Gastrocnemius medialis (tissue), 4 donors: ENCODE data around the gene PXT1. TPM values are rescaled to one million over a fixed set of nuclear protein-coding genes. Genes with fewer than 3 reads are reported as not detected.

Experiments
- ATAC-seq, 2 donors: fragments of 150-250 bp; one replicate each; pipeline ENCODE4 v1.9.1; 2016
- DNase-seq, 2 donors: peaks; one replicate each; pipeline ENCODE4 v3.0.0-alpha.2; 2019
- H3K27ac ChIP-seq, 4 donors: fragments of 200-600 bp; sonication (generic); 1 replicate in 1 of 4; 2 replicates in 3 of 4; pipeline ENCODE4 v1.5.1; 2016 to 2018; ENCODE audit warnings: mild to moderate bottlenecking in 2 of 4, moderate library complexity in 1 of 4
- H3K27me3 ChIP-seq, 3 donors: fragments of 200-600 bp; sonication (generic) in 2 of 3; 1 replicate in 1 of 3; 2 replicates in 2 of 3; pipeline versions ENCODE4 v1.5.1 to v1.6.0; 2016 to 2019; ENCODE audit warnings: mild to moderate bottlenecking in 1 of 3, moderate library complexity in 1 of 3
- H3K36me3 ChIP-seq, 2 donors: fragments of 200-600 bp; sonication (generic) in 1 of 2; one replicate each; pipeline ENCODE4 v1.5.1; 2017 to 2018
- H3K4me1 ChIP-seq, 2 donors: fragments of 200-600 bp; sonication (generic) in 1 of 2; one replicate each; pipeline ENCODE4 v1.5.1; 2016 to 2017; ENCODE audit warnings: mild to moderate bottlenecking in 2 of 2
- H3K4me3 ChIP-seq, 4 donors: fragments of 200-600 bp; sonication (generic) in 3 of 4; 1 replicate in 1 of 4; 2 replicates in 3 of 4; pipeline ENCODE4 v1.5.1; 2016 to 2019; ENCODE audit warnings: mild to moderate bottlenecking in 2 of 4
- H3K9me3 ChIP-seq, 3 donors: fragments of 200-600 bp; sonication (generic) in 2 of 3; 1 replicate in 1 of 3; 2 replicates in 2 of 3; pipeline ENCODE4 v1.5.1; 2016 to 2019
- CTCF ChIP-seq, 5 experiments: fragments of 450-650 bp in 3 of 5; fragments of 200-600 bp in 2 of 5; sonication (generic) in 2 of 5; IDR thresholded peaks in 4 of 5; conservative IDR thresholded peaks in 1 of 5; 1 replicate in 4 of 5; 2 replicates in 1 of 5; pipeline ENCODE4 v1.5.1; 2016 to 2019; ENCODE audit warnings: antibody characterized with exemption in 5 of 5, mild to moderate bottlenecking in 3 of 5, moderate library complexity in 3 of 5
- POLR2A ChIP-seq, 2 donors: fragments of 450-650 bp; IDR thresholded peaks; one replicate each; pipeline ENCODE4 v1.6.1; 2017; ENCODE audit warnings: antibody characterized with exemption in 2 of 2, mild to moderate bottlenecking in 2 of 2, moderate library complexity in 2 of 2
- in situ Hi-C, 4 donors: fragments of 200-750 bp; cut with MboI; loops; one replicate each; pipeline versions ENCODE4 v1.15.0 to v1.8.0; 2017; ENCODE audit warnings: low sequenced_read_pairs in 4 of 4
- intact Hi-C: fragments of 100-400 bp; cut with DNase I; formaldehyde crosslinking; loops from one replicate; pipeline ENCODE4 v1.15.1; 2023; ENCODE audit warnings: low total_unique reads
- total RNA-seq, 4 donors: library from RNA; depleted of rRNA; stranded (reverse); fragments of >200 nt; gene quantifications; one replicate each; pipeline versions ENCODE4 v1.1.0 to v1.2.3, GENCODE V29; 2016

PXT1 gene
- total RNA-seq, 4 donors from 2014 or later: not detected

GRCh38 chr6:36478051-36478526, 35.4 kb upstream of the PXT1 start:
- peaks cover 0 to 47% of the 10 kb centered on the region in 2 donors for H3K36me3 ChIP-seq
- no peak for TF ChIP-seq CTCF (IDR thresholded peaks at IDR 0.05 in 4 of 5, conservative IDR thresholded peaks at IDR 0.05 in 1 of 5)
- no peak for TF ChIP-seq POLR2A (IDR thresholded peaks at IDR 0.05)
- in situ Hi-C loops: no loop called here

GRCh38 chr6:36469946-36470345, 27.3 kb upstream of the PXT1 start:
- DNase-seq: no peak
- Histone ChIP-seq H3K9me3 (no peaks in the 10 kb centered on the region), H3K36me3 (peaks cover 0 to 43% of the 10 kb centered on the region in 2 donors), H3K4me3 (no peak overlapping the region), H3K4me1 (no peaks in the 10 kb centered on the region), H3K27ac (no peak overlapping the region), H3K27me3 (no peaks in the 10 kb centered on the region)
- ATAC-seq: no peak
- in situ Hi-C loops (no loop called here), intact Hi-C loops (no loop called here)
- no peak for TF ChIP-seq POLR2A (IDR thresholded peaks at IDR 0.05)
- TF ChIP-seq CTCF (IDR thresholded peaks at IDR 0.05 in 4 of 5, conservative IDR thresholded peaks at IDR 0.05 in 1 of 5): no peak

More at GRCh38 chr6:36478051-36478526, 35.4 kb upstream of the PXT1 start:
- no peak overlapping the region for H3K4me3 ChIP-seq
- no peak overlapping the region for H3K27ac ChIP-seq
- no peak for ATAC-seq
- no peaks in the 10 kb centered on the region for H3K4me1 ChIP-seq
- H3K27me3 ChIP-seq: no peaks in the 10 kb centered on the region
- no peaks in the 10 kb centered on the region for H3K9me3 ChIP-seq
- intact Hi-C loops: no loop called here
- DNase-seq: no peak

- Histone ChIP-seq H3K27me3 (no peaks in the 10 kb centered on the region), H3K36me3 (peaks cover 0 to 36% of the 10 kb centered on the region in 2 donors), H3K4me1 (no peaks in the 10 kb centered on the region), H3K4me3 (no peak overlapping the region), H3K9me3 (no peaks in the 10 kb centered on the region), H3K27ac (no peak overlapping the region)
- DNase-seq: no peak
- intact Hi-C loops: no loop called here
- in situ Hi-C loops: no loop called here
- ATAC-seq: no peak
- no peak for TF ChIP-seq CTCF (IDR thresholded peaks at IDR 0.05 in 4 of 5, conservative IDR thresholded peaks at IDR 0.05 in 1 of 5)
- TF ChIP-seq POLR2A (IDR thresholded peaks at IDR 0.05): no peak
These were observed 26.6 kb upstream of the PXT1 start for GRCh38 chr6:36469148-36469661.

- H3K4me3 ChIP-seq: no peak overlapping the region
- H3K4me1 ChIP-seq: no peaks in the 10 kb centered on the region
- no peaks in the 10 kb centered on the region for H3K9me3 ChIP-seq
- in situ Hi-C loops (no loop called here), intact Hi-C loops (no loop called here)
- peaks cover 0 to 22% of the 10 kb centered on the region in 2 donors for H3K36me3 ChIP-seq
- no peak overlapping the region for H3K27ac ChIP-seq
- no peaks in the 10 kb centered on the region for H3K27me3 ChIP-seq
- ATAC-seq (no peak), DNase-seq (no peak)
- no peak for TF ChIP-seq CTCF (IDR thresholded peaks at IDR 0.05 in 4 of 5, conservative IDR thresholded peaks at IDR 0.05 in 1 of 5)
- no peak for TF ChIP-seq POLR2A (IDR thresholded peaks at IDR 0.05)
These were observed 25.0 kb upstream of the PXT1 start for GRCh38 chr6:36467625-36468024.

GRCh38 chr6:36464233-36464632, 21.6 kb upstream of the PXT1 start:
- intact Hi-C loops (no loop called here), in situ Hi-C loops (no loop called here)
- ATAC-seq (no peak), DNase-seq (no peak)
- Histone ChIP-seq H3K36me3 (no peaks in the 10 kb centered on the region), H3K9me3 (no peaks in the 10 kb centered on the region), H3K4me1 (peaks cover 7 to 10% of the 10 kb centered on the region in 2 donors), H3K4me3 (no peak overlapping the region), H3K27ac (no peak overlapping the region), H3K27me3 (no peaks in the 10 kb centered on the region)
- TF ChIP-seq CTCF (IDR thresholded peaks at IDR 0.05 in 4 of 5, conservative IDR thresholded peaks at IDR 0.05 in 1 of 5) (no peak), POLR2A (IDR thresholded peaks at IDR 0.05) (no peak)
